ENCODE measurements around the gene COQ8B.

DNA sequence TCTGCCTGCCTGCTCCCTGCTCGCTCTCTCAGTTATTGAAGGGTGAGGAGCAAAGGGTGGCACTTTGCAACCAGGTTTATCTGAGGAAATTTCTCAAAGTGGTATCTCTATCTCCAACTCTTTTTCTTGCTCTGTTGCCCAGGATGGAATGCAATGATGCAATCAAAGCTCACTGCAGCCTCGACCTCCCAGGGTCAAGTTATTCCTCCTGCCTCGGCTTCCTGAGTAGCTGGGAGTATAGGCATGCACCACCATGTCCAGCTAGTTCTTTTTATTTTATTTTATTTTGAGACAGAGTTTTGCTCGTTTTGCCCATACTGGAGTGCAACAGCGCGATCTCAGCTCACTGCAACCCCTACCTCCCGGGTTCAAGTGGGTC is 28.7 kb upstream of the COQ8B start:
- TF ChIP-seq, protein P1, sequence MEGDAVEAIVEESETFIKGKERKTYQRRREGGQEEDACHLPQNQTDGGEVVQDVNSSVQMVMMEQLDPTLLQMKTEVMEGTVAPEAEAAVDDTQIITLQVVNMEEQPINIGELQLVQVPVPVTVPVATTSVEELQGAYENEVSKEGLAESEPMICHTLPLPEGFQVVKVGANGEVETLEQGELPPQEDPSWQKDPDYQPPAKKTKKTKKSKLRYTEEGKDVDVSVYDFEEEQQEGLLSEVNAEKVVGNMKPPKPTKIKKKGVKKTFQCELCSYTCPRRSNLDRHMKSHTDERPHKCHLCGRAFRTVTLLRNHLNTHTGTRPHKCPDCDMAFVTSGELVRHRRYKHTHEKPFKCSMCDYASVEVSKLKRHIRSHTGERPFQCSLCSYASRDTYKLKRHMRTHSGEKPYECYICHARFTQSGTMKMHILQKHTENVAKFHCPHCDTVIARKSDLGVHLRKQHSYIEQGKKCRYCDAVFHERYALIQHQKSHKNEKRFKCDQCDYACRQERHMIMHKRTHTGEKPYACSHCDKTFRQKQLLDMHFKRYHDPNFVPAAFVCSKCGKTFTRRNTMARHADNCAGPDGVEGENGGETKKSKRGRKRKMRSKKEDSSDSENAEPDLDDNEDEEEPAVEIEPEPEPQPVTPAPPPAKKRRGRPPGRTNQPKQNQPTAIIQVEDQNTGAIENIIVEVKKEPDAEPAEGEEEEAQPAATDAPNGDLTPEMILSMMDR (optimal IDR thresholded peaks at IDR 0.05 in 1 of 3, IDR thresholded peaks at IDR 0.05 in 1 of 3, conservative IDR thresholded peaks at IDR 0.05 in 1 of 3; ENCODE audit: extremely low read depth in 1 of 3, insufficient read depth in 2 of 3, low read length in 3 of 3): no peak
- no peak for TF ChIP-seq EZH2 (IDR thresholded peaks at IDR 0.05; ENCODE audit: low read length)

Data from keratinocyte (primary cell).